Endothelial cell of umbilical vein (primary cell): ENCODE results near the gene PLPPR2. TPM values are rescaled to one million over a fixed set of nuclear protein-coding genes. Genes with fewer than 3 reads are reported as not detected.

Experiments
- BruUV-seq: library from RNA; stranded (reverse); fragments of 400-500 nt; replicated peaks from 2 replicates; lab custom pipeline; 2021; lab: Mats Ljungman, UMichigan
- CTCF ChIA-PET: fragments of 300-600, 350-600 bp; sonication (Branson Sonifier 250); formaldehyde crosslinking; loops from one replicate; lab custom pipeline; 2021; ENCODE audit warnings: antibody characterized with exemption, inconsistent platforms; lab: Charles Lee
- POLR2A ChIA-PET: fragments of 300-600, 350-600 bp; sonication (Branson Sonifier 250); formaldehyde crosslinking; loops from one replicate; lab custom pipeline; 2021; ENCODE audit warnings: antibody characterized with exemption, inconsistent platforms; lab: Charles Lee
- DNase-seq: peaks from one replicate; pipeline ENCODE4 v3.0.0-alpha.2; 2011; ENCODE audit warnings: low read depth, low spot score
- FAIRE-seq: peaks from 2 replicates; lab custom pipeline; 2011; peaks lifted over from hg19 to GRCh38; lab: Jason Lieb, UNC
- H2AFZ ChIP-seq: 2 replicates; pipeline ENCODE4 v1.6.0; 2012; ENCODE audit warnings: low read depth, low read length, control low read depth, inconsistent platforms
- H3K27ac ChIP-seq: 2 replicates; pipeline ENCODE4 v1.5.1; 2011; ENCODE audit warnings: low read depth, mild to moderate bottlenecking, control low read depth, low read length, moderate library complexity; ENCODE audit not compliant: insufficient read depth
- H3K27me3 ChIP-seq, 2 experiments: 2 replicates each; pipeline versions ENCODE4 v1.6.0 to v1.6.1; 2011; ENCODE audit warnings: low read length in 2 of 2, mixed read lengths in 1 of 2; ENCODE audit not compliant: control insufficient read depth in 2 of 2, insufficient read depth in 2 of 2
- H3K36me3 ChIP-seq, 2 experiments: 2 replicates in 1 of 2; 3 replicates in 1 of 2; pipeline ENCODE4 v1.5.1; 2011; ENCODE audit warnings: low read length in 2 of 2, mild to moderate bottlenecking in 1 of 2, moderate library complexity in 1 of 2; ENCODE audit not compliant: control insufficient read depth in 2 of 2, insufficient read depth in 2 of 2; ENCODE audit errors: extremely low read depth in 1 of 2
- H3K4me1 ChIP-seq: 3 replicates; pipeline ENCODE4 v1.5.1; 2011; ENCODE audit warnings: mild to moderate bottlenecking, low read length; ENCODE audit not compliant: control insufficient read depth, insufficient read depth; ENCODE audit errors: extremely low read depth
- H3K4me2 ChIP-seq: 2 replicates; pipeline ENCODE4 v1.6.1; 2011; ENCODE audit warnings: low read length, control low read depth, mixed read lengths; ENCODE audit not compliant: insufficient read depth
- H3K4me3 ChIP-seq, 3 experiments: fragments of 200-600 bp in 1 of 3; sonication (generic), shearing (Covaris generic) in 1 of 3; replicated peaks in 1 of 3; 2 replicates each; pipeline ENCODE4 v1.5.1; 2011 to 2016; ENCODE audit warnings: control low read depth in 3 of 3, low read length in 3 of 3, mild to moderate bottlenecking in 2 of 3, inconsistent platforms in 1 of 3, low read depth in 1 of 3, moderate library complexity in 1 of 3; ENCODE audit not compliant: insufficient read depth in 1 of 3
- H3K79me2 ChIP-seq: 2 replicates; pipeline ENCODE4 v1.6.0; 2012; ENCODE audit warnings: low read length, inconsistent platforms; ENCODE audit not compliant: control insufficient read depth, insufficient read depth
- H3K9ac ChIP-seq: replicated peaks from 2 replicates; pipeline ENCODE3; 2011; ENCODE audit warnings: low read length, control low read depth; ENCODE audit not compliant: insufficient read depth; ENCODE audit errors: extremely low read depth
- H3K9me1 ChIP-seq: replicated peaks from 3 replicates; pipeline ENCODE4 v1.6.0; 2011; ENCODE audit warnings: mild to moderate bottlenecking, low read length; ENCODE audit not compliant: control insufficient read depth, insufficient read depth; ENCODE audit errors: extremely low read depth
- H3K9me3 ChIP-seq: replicated peaks from 2 replicates; pipeline ENCODE4 v1.5.1; 2012; ENCODE audit warnings: low read length, inconsistent platforms; ENCODE audit not compliant: control insufficient read depth, insufficient read depth
- H4K20me1 ChIP-seq: replicated peaks from 2 replicates; pipeline ENCODE3; 2011; ENCODE audit warnings: mild to moderate bottlenecking, low read length; ENCODE audit not compliant: control insufficient read depth, insufficient read depth; ENCODE audit errors: extremely low read depth
- EZH2 ChIP-seq: IDR thresholded peaks from 2 replicates; pipeline ENCODE4 v1.6.1; 2012; ENCODE audit warnings: borderline replicate concordance, low read depth, mild to moderate bottlenecking, moderate library complexity, low read length, inconsistent platforms; ENCODE audit not compliant: severe bottlenecking
- FOS ChIP-seq: IDR thresholded peaks from 2 replicates; pipeline ENCODE4 v1.6.1; 2011; ENCODE audit warnings: mild to moderate bottlenecking, low read length, moderate library complexity, borderline replicate concordance; ENCODE audit not compliant: insufficient read depth
- GATA2 ChIP-seq: IDR thresholded peaks from 2 replicates; pipeline ENCODE4 v1.7.0; 2011; ENCODE audit warnings: low read depth, mild to moderate bottlenecking, moderate library complexity, mixed read lengths, low read length; ENCODE audit not compliant: insufficient read length, insufficient read depth
- JUN ChIP-seq: IDR thresholded peaks from 2 replicates; pipeline ENCODE4 v1.6.1; 2011; ENCODE audit warnings: borderline replicate concordance, low read depth; ENCODE audit not compliant: insufficient read length, insufficient read depth
- MYC ChIP-seq: IDR thresholded peaks from one replicate; pipeline ENCODE4 v1.6.1; 2011; ENCODE audit warnings: mild to moderate bottlenecking, low read depth, low read length
- POLR2A ChIP-seq: IDR thresholded peaks from 2 replicates; pipeline ENCODE4 v1.6.1; 2012; ENCODE audit warnings: low read depth, mild to moderate bottlenecking, control low read depth, low read length
- POLR2AphosphoS5 ChIP-seq: IDR thresholded peaks from 2 replicates; pipeline ENCODE4 v1.6.1; 2012; ENCODE audit warnings: low read depth, mild to moderate bottlenecking, control low read depth, low read length, moderate library complexity; ENCODE audit not compliant: insufficient read depth
- dilution Hi-C: fragments of 300-500 bp; cut with MboI; formaldehyde crosslinking; loops from one replicate; pipeline ENCODE4 v1.15.0; 2019; ENCODE audit warnings: low sequenced_read_pairs; ENCODE audit not compliant: extremely low pct_ligation_motif_present
- intact Hi-C: fragments of 100-400 bp; cut with micrococcal nuclease; formaldehyde crosslinking; loops from one replicate; pipeline ENCODE4 v1.10.0; 2022
- polyA plus RNA-seq, 4 experiments: library from polyadenylated mRNA; depleted of rRNA in 3 of 4; stranded (reverse) in 3 of 4; unstranded in 1 of 4; fragments of >200 nt; gene quantifications; 2 replicates each; pipeline versions ENCODE4 v1.2.1 to v1.2.3, GENCODE V29; 2011 to 2012; ENCODE audit warnings: missing spikeins in 1 of 4
- total RNA-seq: library from RNA; stranded (reverse); gene quantifications from 2 replicates; pipeline ENCODE4 v1.2.3, GENCODE V29; 2021
- TF ChIP-seq, protein P1 (sequence below): IDR thresholded peaks from 2 replicates; pipeline ENCODE4 v1.6.1; 2011; ENCODE audit not compliant: insufficient read depth, insufficient read length
- TF ChIP-seq, protein P2 (sequence below), 2 donors: IDR thresholded peaks; 1 replicate in 1 of 2; 2 replicates in 1 of 2; pipeline ENCODE4 v1.5.1; 2011; ENCODE audit warnings: low read length in 2 of 2, mild to moderate bottlenecking in 2 of 2, moderate library complexity in 2 of 2, control low read depth in 1 of 2, inconsistent platforms in 1 of 2, low read depth in 1 of 2; ENCODE audit not compliant: insufficient read depth in 1 of 2; ENCODE audit errors: extremely low read depth in 1 of 2

Gene PLPPR2
- total and polyA plus RNA-seq, 2 donors (not counting 3 experiments of a cell fraction or from before 2014, with no cell fraction given): 23.7 to 28.7 TPM

DNA sequence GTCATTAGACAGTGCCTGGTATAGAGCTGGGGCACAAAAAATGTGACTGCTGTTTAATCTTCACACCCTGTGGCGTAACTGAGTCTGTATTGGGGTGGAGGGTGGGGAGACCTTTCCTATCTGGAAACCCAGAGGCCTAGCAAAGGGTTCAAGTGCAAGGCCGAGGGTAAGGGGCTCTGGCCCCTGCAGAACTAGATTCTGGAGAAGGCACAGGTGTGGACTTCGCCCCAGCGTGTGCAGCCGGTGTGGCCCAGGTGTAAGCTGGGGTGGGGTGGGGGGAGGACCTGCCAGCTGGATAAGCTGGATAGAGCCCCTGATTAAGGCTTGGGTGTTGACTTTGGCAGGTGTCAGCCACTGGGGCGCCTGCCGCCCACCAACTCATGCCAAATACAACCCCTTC lies 17.1 kb upstream of the PLPPR2 start:
- intact Hi-C loops (loop anchor here (2.0 kb wide), 1 partner anchor 37 kb away; the partner anchor contains the start of gene SWSAP1), dilution Hi-C loops (no loop called here)
- no peak for DNase-seq
- no peak for TF ChIP-seq GATA2
- TF ChIP-seq JUN: no peak
- TF ChIP-seq, protein P1, sequence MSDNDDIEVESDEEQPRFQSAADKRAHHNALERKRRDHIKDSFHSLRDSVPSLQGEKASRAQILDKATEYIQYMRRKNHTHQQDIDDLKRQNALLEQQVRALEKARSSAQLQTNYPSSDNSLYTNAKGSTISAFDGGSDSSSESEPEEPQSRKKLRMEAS: no peak
- TF ChIP-seq POLR2AphosphoS5: no peak
- TF ChIP-seq EZH2: no peak
- TF ChIP-seq FOS: no peak
- TF ChIP-seq, protein P2, sequence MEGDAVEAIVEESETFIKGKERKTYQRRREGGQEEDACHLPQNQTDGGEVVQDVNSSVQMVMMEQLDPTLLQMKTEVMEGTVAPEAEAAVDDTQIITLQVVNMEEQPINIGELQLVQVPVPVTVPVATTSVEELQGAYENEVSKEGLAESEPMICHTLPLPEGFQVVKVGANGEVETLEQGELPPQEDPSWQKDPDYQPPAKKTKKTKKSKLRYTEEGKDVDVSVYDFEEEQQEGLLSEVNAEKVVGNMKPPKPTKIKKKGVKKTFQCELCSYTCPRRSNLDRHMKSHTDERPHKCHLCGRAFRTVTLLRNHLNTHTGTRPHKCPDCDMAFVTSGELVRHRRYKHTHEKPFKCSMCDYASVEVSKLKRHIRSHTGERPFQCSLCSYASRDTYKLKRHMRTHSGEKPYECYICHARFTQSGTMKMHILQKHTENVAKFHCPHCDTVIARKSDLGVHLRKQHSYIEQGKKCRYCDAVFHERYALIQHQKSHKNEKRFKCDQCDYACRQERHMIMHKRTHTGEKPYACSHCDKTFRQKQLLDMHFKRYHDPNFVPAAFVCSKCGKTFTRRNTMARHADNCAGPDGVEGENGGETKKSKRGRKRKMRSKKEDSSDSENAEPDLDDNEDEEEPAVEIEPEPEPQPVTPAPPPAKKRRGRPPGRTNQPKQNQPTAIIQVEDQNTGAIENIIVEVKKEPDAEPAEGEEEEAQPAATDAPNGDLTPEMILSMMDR (IDR thresholded peaks at IDR 0.05; ENCODE audit: extremely low read depth in 1 of 2, insufficient read depth in 1 of 2, low read depth in 1 of 2, low read length in 2 of 2): no peak
- TF ChIP-seq MYC: no peak
- TF ChIP-seq POLR2A: no peak
- Histone ChIP-seq H3K9me1 (no peaks in the 10 kb centered on the region), H3K79me2 (no peaks in the 10 kb centered on the region), H2AFZ (no peak overlapping the region), H3K4me1 (peaks cover 11% of the 10 kb centered on the region), H3K36me3 (peaks cover 0 to 14% of the 10 kb centered on the region in 2 experiments), H3K27ac (no peak overlapping the region), H3K4me2 (no peak overlapping the region), H3K27me3 (no peaks in the 10 kb centered on the region), H3K9me3 (no peaks in the 10 kb centered on the region), H3K9ac (no peak overlapping the region), H3K4me3 (no peak overlapping the region), H4K20me1 (no peaks in the 10 kb centered on the region)
- POLR2A ChIA-PET: no interaction called here
- CTCF ChIA-PET: interaction anchor here (1.0 to 2.2 kb wide), 4 partner anchors 37 to 69 kb away, joined by 3 to 23 read pairs (median 4); partner anchors contain the start of gene SWSAP1
- BruUV-seq: no TSS peak
- FAIRE-seq: no peak
